Measurements from ENCODE around the gene WNT8B. TPM values are rescaled to one million over a fixed set of nuclear protein-coding genes. Genes with fewer than 3 reads are reported as not detected.

The WNT8B gene
- total and polyA plus RNA-seq, 7 experiments from 2014 or later = 0.09 to 0.44 (median 0.19) TPM; not detected in 3

- CTCF ChIA-PET = interaction anchor here (0.8 to 4.0 kb wide), 20 partner anchors 9 to 323 kb away, joined by 3 to 45 read pairs (median 6); no protein-coding TSS in a partner anchor
- no peaks in the 10 kb centered on the region for H3K27me3 ChIP-seq (ENCODE audit: control insufficient read depth in 2 of 2, insufficient read depth in 2 of 2, low read length in 2 of 2)
- no peaks in the 10 kb centered on the region for H3K27me3 Mint-ChIP-seq
- DNase-seq (peak in 7 of 9 donors; percentile 48 to 65 (median 58)), ATAC-seq (peak; percentile 83)
- H3K4me1 ChIP-seq (ENCODE audit: control insufficient read depth in 2 of 2, insufficient read depth in 2 of 2, low read length in 2 of 2) = peaks cover 0 to 10% of the 10 kb centered on the region in 2 donors
- POLR2A ChIA-PET = interaction anchor here (0.6 to 1.4 kb wide), 5 partner anchors 8 to 487 kb away, joined by 3 to 8 read pairs (median 4); partner anchors contain the start of gene HIF1AN
- no peaks in the 10 kb centered on the region for H3K9me3 ChIP-seq (ENCODE audit: control insufficient read depth in 2 of 3, low read length in 3 of 3)
- H3K4me3 ChIP-seq (ENCODE audit: low read length) = no peak overlapping the region
- peaks cover 0 to 38% (median 18%) of the 10 kb centered on the region in 5 donors for H3K36me3 Mint-ChIP-seq
- peak overlapping the region in 1 of 10 donors; percentile 30 for H3K4me3 Mint-ChIP-seq
- no peak overlapping the region for H3K27ac ChIP-seq (ENCODE audit: low read depth, low read length)
- intact Hi-C loops (cut with micrococcal nuclease) = loop anchor here (1.0 kb wide), 5 partner anchors 10 to 180 kb away; no protein-coding TSS in a partner anchor
- peak overlapping the region in 5 of 9 donors; percentile 62 to 83 (median 72) for H3K27ac Mint-ChIP-seq
- H3K36me3 ChIP-seq (ENCODE audit: control insufficient read depth in 2 of 3, insufficient read depth in 3 of 3, low read length in 3 of 3) = peaks cover 0 to 20% (median 7%) of the 10 kb centered on the region in 3 experiments
- H3K4me1 Mint-ChIP-seq = peaks cover 4 to 49% (median 16%) of the 10 kb centered on the region in 7 donors
- H3K9me3 Mint-ChIP-seq = no peaks in the 10 kb centered on the region
Observed at GRCh38 chr10:100518761-100519241, 56.0 kb downstream of the WNT8B start.

GRCh38 chr10:100519311-100520051 is 56.7 kb downstream of the WNT8B start, which contains the start of gene SEC31B:
Gene SEC31B, minus strand, starts transcription at chr10:100519861. Its CDS starts 2,909 bp downstream, at chr10:100516952.
- Histone ChIP-seq H3K4me3 (ENCODE audit: low read length) (no peak within 1 kb of the TSS), H3K36me3 (ENCODE audit: control insufficient read depth in 2 of 3, insufficient read depth in 3 of 3, low read length in 3 of 3) (peaks cover 4 to 27% (median 7%) of the 10 kb centered on the region in 3 experiments), H3K27me3 (ENCODE audit: control insufficient read depth in 2 of 2, insufficient read depth in 2 of 2, low read length in 2 of 2) (no peaks in the 10 kb centered on the region), H3K27ac (ENCODE audit: low read depth, low read length) (no peak within 1 kb of the TSS), H3K9me3 (ENCODE audit: control insufficient read depth in 2 of 3, low read length in 3 of 3) (no peaks in the 10 kb centered on the region), H3K4me1 (ENCODE audit: control insufficient read depth in 2 of 2, insufficient read depth in 2 of 2, low read length in 2 of 2) (peaks cover 0 to 10% of the 10 kb centered on the region in 2 donors)
- ATAC-seq (peak; percentile 13), DNase-seq (no peak)
- intact Hi-C loops (cut with micrococcal nuclease) = no loop called here
- POLR2A ChIA-PET = interaction anchor here (1.4 kb wide), 2 partner anchors 10 to 16 kb away, joined by 5 to 8 read pairs; partner anchors contain the start of gene HIF1AN
- Mint-ChIP-seq H3K27ac (peak within 1 kb of the TSS in 7 of 9 donors; percentile 62 to 83 (median 71)), H3K9me3 (no peaks in the 10 kb centered on the region), H3K4me3 (peak within 1 kb of the TSS in 1 of 10 donors; percentile 30), H3K27me3 (no peaks in the 10 kb centered on the region), H3K36me3 (peaks cover 0 to 32% (median 18%) of the 10 kb centered on the region in 5 donors), H3K4me1 (peaks cover 4 to 49% (median 13%) of the 10 kb centered on the region in 7 donors)
- CTCF ChIA-PET = interaction anchor here (0.6 to 4.0 kb wide), 18 partner anchors 8 to 324 kb away, joined by 3 to 45 read pairs (median 6); no protein-coding TSS in a partner anchor

DNA sequence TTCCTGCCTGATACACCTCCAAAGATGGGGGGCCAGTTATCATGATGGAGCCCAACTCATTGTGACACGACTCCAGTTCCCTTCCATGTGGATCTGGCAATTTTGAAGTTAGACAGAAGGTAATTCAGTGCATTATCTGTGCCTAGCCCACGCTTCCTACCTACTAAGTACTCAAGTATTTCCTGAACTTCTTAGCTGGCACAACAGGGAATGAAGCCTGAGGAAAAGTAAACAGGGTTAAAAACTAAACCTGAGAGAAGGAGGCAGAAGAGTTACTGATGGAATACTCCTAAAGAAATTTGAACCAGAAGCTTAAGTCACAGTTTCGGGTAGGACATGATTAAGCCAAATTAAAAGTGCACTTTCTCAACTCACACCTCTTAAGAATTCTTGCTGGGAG is 58.0 kb downstream of the WNT8B start:
- Histone ChIP-seq H3K4me3 (ENCODE audit: low read length) (no peak overlapping the region), H3K27ac (ENCODE audit: low read depth, low read length) (no peak overlapping the region), H3K36me3 (ENCODE audit: control insufficient read depth in 2 of 3, insufficient read depth in 3 of 3, low read length in 3 of 3) (peaks cover 7 to 34% (median 13%) of the 10 kb centered on the region in 3 experiments), H3K9me3 (ENCODE audit: control insufficient read depth in 2 of 3, low read length in 3 of 3) (no peaks in the 10 kb centered on the region), H3K27me3 (ENCODE audit: control insufficient read depth in 2 of 2, insufficient read depth in 2 of 2, low read length in 2 of 2) (no peaks in the 10 kb centered on the region), H3K4me1 (ENCODE audit: control insufficient read depth in 2 of 2, insufficient read depth in 2 of 2, low read length in 2 of 2) (peaks cover 0 to 10% of the 10 kb centered on the region in 2 donors)
- no peak overlapping the region for H3K4me3 Mint-ChIP-seq
- ChIA-PET CTCF (interaction anchor here (0.7 to 4.0 kb wide), 6 partner anchors 10 to 177 kb away, joined by 3 to 45 read pairs (median 4); no protein-coding TSS in a partner anchor), POLR2A (interaction anchor here (0.8 to 1.2 kb wide), 2 partner anchors 14 to 15 kb away, joined by 3 read pairs; partner anchors contain the start of gene HIF1AN)
- no peaks in the 10 kb centered on the region for H3K27me3 Mint-ChIP-seq
- peaks cover 4 to 49% (median 14%) of the 10 kb centered on the region in 7 donors for H3K4me1 Mint-ChIP-seq
- DNase-seq (no peak), ATAC-seq (no peak)
- intact Hi-C loops (cut with micrococcal nuclease) = no loop called here
- H3K27ac Mint-ChIP-seq = peak overlapping the region in 4 of 9 donors; percentile 9 to 66 (median 50)
- no peaks in the 10 kb centered on the region for H3K9me3 Mint-ChIP-seq
- peaks cover 3 to 36% (median 16%) of the 10 kb centered on the region in 5 donors for H3K36me3 Mint-ChIP-seq

GRCh38 chr10:100522107-100522801 is 59.4 kb downstream of the WNT8B start:
- DNase-seq (no peak), ATAC-seq (no peak)
- H3K27ac Mint-ChIP-seq = peak overlapping the region in 4 of 9 donors; percentile 7 to 43 (median 34)
- peaks cover 14 to 45% (median 21%) of the 10 kb centered on the region in 3 experiments for H3K36me3 ChIP-seq (ENCODE audit: control insufficient read depth in 2 of 3, insufficient read depth in 3 of 3, low read length in 3 of 3)
- H3K27me3 ChIP-seq (ENCODE audit: control insufficient read depth in 2 of 2, insufficient read depth in 2 of 2, low read length in 2 of 2) = no peaks in the 10 kb centered on the region
- H3K36me3 Mint-ChIP-seq = peaks cover 3 to 35% (median 17%) of the 10 kb centered on the region in 5 donors
- H3K4me3 Mint-ChIP-seq = no peak overlapping the region
- no peaks in the 10 kb centered on the region for H3K27me3 Mint-ChIP-seq
- peaks cover 0 to 17% of the 10 kb centered on the region in 2 donors for H3K4me1 ChIP-seq (ENCODE audit: control insufficient read depth in 2 of 2, insufficient read depth in 2 of 2, low read length in 2 of 2)
- H3K9me3 Mint-ChIP-seq = no peaks in the 10 kb centered on the region
- ChIA-PET POLR2A (interaction anchor here (0.6 to 1.1 kb wide), 3 partner anchors 9 to 339 kb away, joined by 3 read pairs; no protein-coding TSS in a partner anchor), CTCF (interaction anchor here (0.6 to 0.9 kb wide), 5 partner anchors 11 to 644 kb away, joined by 3 to 9 read pairs (median 3); no protein-coding TSS in a partner anchor)
- H3K9me3 ChIP-seq (ENCODE audit: control insufficient read depth in 2 of 3, low read length in 3 of 3) = no peaks in the 10 kb centered on the region
- H3K4me3 ChIP-seq (ENCODE audit: low read length) = no peak overlapping the region
- intact Hi-C loops (cut with micrococcal nuclease) = no loop called here
- no peak overlapping the region for H3K27ac ChIP-seq (ENCODE audit: low read depth, low read length)
- H3K4me1 Mint-ChIP-seq = peaks cover 4 to 46% (median 24%) of the 10 kb centered on the region in 7 donors

- H3K36me3 ChIP-seq (ENCODE audit: control insufficient read depth in 2 of 3, insufficient read depth in 3 of 3, low read length in 3 of 3) = peaks cover 14 to 48% (median 21%) of the 10 kb centered on the region in 3 experiments
- H3K9me3 ChIP-seq (ENCODE audit: control insufficient read depth in 2 of 3, low read length in 3 of 3) = no peaks in the 10 kb centered on the region
- intact Hi-C loops (cut with micrococcal nuclease) = no loop called here
- no peak for DNase-seq
- ChIA-PET CTCF (interaction anchor here (0.6 to 0.9 kb wide), 3 partner anchors 177 to 643 kb away, joined by 3 read pairs; no protein-coding TSS in a partner anchor), POLR2A (interaction anchor here (1.1 kb wide), 1 partner anchor 10 kb away, joined by 3 read pairs; no protein-coding TSS in a partner anchor)
- H3K4me3 ChIP-seq (ENCODE audit: low read length) = no peak overlapping the region
- no peaks in the 10 kb centered on the region for H3K27me3 ChIP-seq (ENCODE audit: control insufficient read depth in 2 of 2, insufficient read depth in 2 of 2, low read length in 2 of 2)
- H3K4me1 ChIP-seq (ENCODE audit: control insufficient read depth in 2 of 2, insufficient read depth in 2 of 2, low read length in 2 of 2) = peaks cover under 1 to 24% of the 10 kb centered on the region in 2 donors
- no peak for ATAC-seq
- no peaks in the 10 kb centered on the region for H3K27me3 Mint-ChIP-seq
- H3K9me3 Mint-ChIP-seq = no peaks in the 10 kb centered on the region
- peaks cover 4 to 42% (median 25%) of the 10 kb centered on the region in 7 donors for H3K4me1 Mint-ChIP-seq
- peaks cover 3 to 34% (median 12%) of the 10 kb centered on the region in 5 donors for H3K36me3 Mint-ChIP-seq
- no peak overlapping the region for H3K27ac Mint-ChIP-seq
- H3K4me3 Mint-ChIP-seq = no peak overlapping the region
- no peak overlapping the region for H3K27ac ChIP-seq (ENCODE audit: low read depth, low read length)
Observed at GRCh38 chr10:100522945-100523344, 60.1 kb downstream of the WNT8B start.

- H3K27ac ChIP-seq (ENCODE audit: low read depth, low read length) = no peak overlapping the region
- Mint-ChIP-seq H3K27ac (no peak overlapping the region), H3K27me3 (no peaks in the 10 kb centered on the region), H3K4me3 (no peak overlapping the region), H3K36me3 (peaks cover 3 to 34% (median 10%) of the 10 kb centered on the region in 5 donors), H3K9me3 (no peaks in the 10 kb centered on the region), H3K4me1 (peaks cover 11 to 35% (median 23%) of the 10 kb centered on the region in 7 donors)
- DNase-seq = no peak
- peaks cover 14 to 49% (median 21%) of the 10 kb centered on the region in 3 experiments for H3K36me3 ChIP-seq (ENCODE audit: control insufficient read depth in 2 of 3, insufficient read depth in 3 of 3, low read length in 3 of 3)
- H3K4me1 ChIP-seq (ENCODE audit: control insufficient read depth in 2 of 2, insufficient read depth in 2 of 2, low read length in 2 of 2) = peaks cover 13 to 25% of the 10 kb centered on the region in 2 donors
- no peaks in the 10 kb centered on the region for H3K9me3 ChIP-seq (ENCODE audit: control insufficient read depth in 2 of 3, low read length in 3 of 3)
- ATAC-seq = no peak
- POLR2A ChIA-PET = no interaction called here
- intact Hi-C loops (cut with micrococcal nuclease) = no loop called here
- CTCF ChIA-PET = interaction anchor here (1.5 kb wide), 1 partner anchor 16 kb away, joined by 6 read pairs; no protein-coding TSS in a partner anchor
- H3K27me3 ChIP-seq (ENCODE audit: control insufficient read depth in 2 of 2, insufficient read depth in 2 of 2, low read length in 2 of 2) = no peaks in the 10 kb centered on the region
- H3K4me3 ChIP-seq (ENCODE audit: low read length) = no peak overlapping the region
Observed at GRCh38 chr10:100524206-100524605, 61.4 kb downstream of the WNT8B start.
